Activated CD4-positive, alpha-beta T cell treated with anti-CD3 and anti-CD28 coated beads for 4 hours (primary cell): ENCODE measurements around the gene RANBP9.

Experiments used
- DNase-seq, 2 donors: peaks; one replicate each; pipeline ENCODE4 v3.0.0-alpha.2; 2020

The RANBP9 gene

GRCh38 chr6:13648850-13649249 is 62.8 kb downstream of the RANBP9 start:
- no peak for DNase-seq

- no peak for DNase-seq
Observed at GRCh38 chr6:13643125-13643524, 68.5 kb downstream of the RANBP9 start.

GRCh38 chr6:13641315-13641714 is 70.3 kb downstream of the RANBP9 start:
- DNase-seq: no peak

DNA sequence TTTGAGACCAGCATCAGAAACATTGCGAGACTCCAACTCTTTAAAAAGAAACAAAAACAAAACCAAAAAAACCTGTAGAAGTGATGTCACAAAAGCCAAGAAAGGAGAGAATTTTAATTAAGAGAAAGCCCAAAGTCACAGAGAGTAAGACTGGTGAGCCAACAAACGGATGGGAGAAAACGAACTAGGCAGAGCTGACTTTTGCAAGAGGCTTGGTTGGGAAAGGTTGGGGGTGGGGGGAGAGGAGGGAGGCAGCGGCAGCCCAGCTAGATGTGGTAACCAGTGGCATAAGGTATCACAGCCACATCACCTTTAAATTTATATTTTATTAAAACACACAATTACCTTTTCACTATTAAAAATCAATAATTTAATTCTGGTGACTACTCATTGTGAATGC is 73.0 kb downstream of the RANBP9 start:
- no peak for DNase-seq

DNA sequence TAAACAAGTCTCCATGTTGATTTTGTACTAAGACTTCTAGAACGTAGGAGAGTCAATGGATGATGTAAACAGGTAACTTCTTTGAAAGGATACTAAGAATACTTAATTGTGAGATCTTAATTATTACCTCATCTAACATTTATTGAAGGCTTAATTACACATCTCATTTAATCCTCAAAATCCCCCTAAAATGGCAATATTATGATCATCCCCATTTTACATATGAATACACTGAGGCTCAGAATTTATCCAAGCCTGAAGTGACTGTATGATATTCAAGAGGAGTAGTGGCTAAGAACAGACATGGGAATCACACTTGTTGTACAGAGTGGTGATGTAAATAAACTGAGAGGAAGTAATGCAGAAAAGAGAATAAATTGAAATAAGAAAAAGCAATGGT is 73.6 kb downstream of the RANBP9 start:
- DNase-seq: no peak

DNA sequence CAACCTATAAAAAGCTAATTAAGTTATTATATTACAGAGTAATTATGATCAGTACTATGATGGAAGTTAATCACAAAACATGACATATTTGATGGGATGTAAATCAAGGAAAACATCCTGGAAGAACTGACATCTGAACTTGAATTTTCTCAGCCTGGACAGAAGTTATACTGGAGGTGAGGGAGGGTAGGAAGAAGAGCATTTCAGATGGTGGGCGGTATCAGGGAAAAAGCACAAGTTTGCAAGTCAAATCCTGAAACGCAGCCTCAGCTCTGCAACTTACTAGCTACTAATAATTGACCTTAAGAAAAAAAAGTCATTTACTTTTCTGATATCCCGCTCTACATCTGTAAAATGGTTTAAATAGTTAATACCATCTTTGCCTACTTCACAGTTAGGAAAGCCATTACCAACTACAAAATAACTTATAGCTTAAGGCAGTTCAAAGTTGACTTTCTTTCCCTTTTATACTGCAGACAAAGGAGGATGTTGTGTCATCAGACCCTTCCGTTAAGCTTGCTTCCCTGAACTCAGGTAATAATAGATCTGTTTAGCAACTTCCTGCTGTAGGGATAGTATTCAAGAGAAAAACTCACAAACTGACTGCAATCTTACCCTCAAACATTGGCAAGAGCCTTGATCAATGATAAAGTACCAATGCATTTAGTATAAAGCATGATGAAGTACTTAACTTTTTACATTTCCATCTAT is 75.5 kb downstream of the RANBP9 start:
- DNase-seq: no peak

DNA sequence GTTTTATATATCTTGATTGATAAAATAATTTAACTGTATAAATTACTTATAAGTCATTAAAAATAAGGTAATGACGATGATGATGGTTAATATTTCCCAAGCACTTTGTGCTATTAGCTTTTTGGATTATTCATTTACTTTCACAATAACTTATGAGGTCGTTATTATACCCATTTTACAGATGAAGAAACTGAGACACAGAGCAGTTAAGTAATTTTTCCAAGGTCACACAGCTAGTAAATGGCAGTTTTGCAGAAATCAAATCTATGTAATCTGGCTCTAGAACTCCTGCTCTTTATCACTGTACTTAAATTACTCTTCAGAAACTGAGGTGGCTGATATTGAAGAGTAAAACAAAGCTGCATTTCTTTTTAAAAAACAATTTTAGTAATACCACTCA is 78.3 kb downstream of the RANBP9 start:
- DNase-seq: no peak

DNA sequence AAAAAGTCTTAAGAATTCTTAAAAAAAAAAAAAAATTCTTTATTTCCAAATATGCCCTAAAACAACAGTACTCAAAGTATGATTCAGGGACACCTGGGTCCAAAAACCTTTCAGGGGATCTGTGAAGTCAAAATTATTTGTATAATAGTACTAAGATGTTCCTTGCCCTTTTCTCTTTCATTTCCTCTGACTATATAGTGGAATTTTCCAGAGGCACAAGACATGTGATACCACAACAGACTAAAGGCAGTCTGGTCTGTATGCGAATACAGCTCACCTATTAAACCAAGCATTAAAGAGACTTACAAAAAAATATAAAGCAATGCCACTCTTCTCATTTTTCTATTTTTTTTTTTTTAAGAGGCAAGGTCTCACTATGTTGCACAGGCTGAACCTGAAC is 81.1 kb downstream of the RANBP9 start:
- no peak for DNase-seq

GRCh38 chr6:13629459-13630116 is 82.0 kb downstream of the RANBP9 start:
- DNase-seq: no peak

DNA sequence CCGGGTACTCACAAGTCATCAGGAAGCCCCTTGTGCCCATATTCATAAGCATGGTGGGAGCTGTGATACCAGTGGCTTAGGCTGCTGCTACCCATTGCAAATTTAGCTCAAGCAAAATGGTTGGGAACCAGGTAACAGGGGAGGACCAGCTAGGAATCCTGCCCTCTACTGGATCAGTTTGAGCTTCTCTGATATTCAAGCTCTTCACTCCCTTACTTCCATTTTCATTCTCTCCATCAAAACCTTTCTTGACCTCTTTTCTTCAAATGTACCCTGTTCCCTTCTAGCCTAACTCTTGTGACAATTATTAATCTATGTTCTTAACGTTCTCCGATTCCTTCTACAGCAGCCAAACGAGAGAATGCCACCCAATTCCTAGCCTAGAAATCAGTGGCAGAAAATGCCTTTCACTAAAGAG is 86.8 kb downstream of the RANBP9 start:
- peak in 1 of 2 donors; percentile 35 for DNase-seq

DNA sequence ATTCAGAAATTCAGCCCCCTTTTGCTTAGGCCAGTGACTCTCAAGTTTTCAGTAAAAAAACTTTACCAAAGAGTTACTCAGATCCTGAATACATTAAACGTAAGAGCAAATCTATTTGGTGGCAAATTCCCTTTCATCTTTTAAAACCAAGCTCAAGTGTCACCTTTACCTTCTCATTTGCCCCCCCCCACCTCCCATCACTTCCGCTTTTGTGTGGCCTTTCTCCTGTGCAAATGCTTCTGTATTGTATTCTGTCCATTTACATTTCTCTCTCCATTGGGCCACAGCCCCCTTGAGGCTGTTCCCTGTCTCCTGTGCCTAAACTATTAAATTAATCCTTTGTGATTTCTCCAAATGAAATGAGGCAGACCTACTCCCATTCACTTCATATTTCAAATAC is 94.6 kb downstream of the RANBP9 start:
- no peak for DNase-seq

- DNase-seq: peak; percentile 26 to 45
Observed at GRCh38 chr6:13615792-13616120, 95.9 kb downstream of the RANBP9 start.

DNA sequence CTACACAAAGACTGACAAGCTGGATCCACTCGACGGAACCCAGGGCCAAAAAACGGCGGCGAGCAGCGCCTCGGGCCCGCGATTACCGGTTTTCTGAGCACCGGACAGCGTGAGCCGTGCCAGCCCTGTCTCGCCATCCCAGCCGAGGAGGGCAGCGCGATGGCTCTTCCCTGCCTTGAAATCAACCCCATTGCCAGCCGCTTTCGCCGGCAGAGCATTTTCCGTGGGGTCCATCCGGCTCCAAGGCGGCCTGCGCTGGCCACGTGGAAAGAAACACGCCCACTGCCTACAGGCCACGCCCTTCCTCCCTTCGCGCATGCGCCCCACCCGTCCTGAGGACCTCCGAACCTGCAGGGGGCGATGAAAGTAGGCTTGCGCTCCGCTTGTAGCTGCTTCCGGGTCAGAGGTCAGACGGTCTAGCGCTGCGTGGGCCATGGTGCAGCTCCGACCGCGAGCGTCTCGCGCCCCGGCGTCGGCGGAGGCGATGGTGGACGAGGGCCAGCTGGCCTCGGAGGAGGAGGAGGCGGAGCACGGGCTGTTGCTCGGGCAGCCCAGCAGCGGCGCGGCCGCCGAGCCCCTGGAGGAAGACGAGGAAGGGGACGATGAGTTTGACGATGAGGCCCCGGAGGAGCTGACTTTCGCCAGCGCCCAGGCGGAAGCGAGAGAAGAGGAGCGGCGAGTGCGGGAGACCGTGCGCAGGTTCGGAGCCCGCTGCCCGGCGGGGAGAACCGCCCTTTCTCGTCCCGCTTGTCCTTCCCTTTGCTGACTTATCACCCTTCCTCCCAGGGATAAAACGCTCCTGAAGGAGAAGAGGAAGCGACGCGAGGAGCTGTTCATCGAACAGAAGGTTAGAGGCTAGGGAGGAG is 96.5 kb downstream of the RANBP9 start, which contains the start of gene NOL7:
NOL7 (plus strand) TSS at position 410 of the 866 bp plus-strand sequence; CDS start at position 434, 24 bp downstream.
- peak; percentile 99 for DNase-seq

DNA sequence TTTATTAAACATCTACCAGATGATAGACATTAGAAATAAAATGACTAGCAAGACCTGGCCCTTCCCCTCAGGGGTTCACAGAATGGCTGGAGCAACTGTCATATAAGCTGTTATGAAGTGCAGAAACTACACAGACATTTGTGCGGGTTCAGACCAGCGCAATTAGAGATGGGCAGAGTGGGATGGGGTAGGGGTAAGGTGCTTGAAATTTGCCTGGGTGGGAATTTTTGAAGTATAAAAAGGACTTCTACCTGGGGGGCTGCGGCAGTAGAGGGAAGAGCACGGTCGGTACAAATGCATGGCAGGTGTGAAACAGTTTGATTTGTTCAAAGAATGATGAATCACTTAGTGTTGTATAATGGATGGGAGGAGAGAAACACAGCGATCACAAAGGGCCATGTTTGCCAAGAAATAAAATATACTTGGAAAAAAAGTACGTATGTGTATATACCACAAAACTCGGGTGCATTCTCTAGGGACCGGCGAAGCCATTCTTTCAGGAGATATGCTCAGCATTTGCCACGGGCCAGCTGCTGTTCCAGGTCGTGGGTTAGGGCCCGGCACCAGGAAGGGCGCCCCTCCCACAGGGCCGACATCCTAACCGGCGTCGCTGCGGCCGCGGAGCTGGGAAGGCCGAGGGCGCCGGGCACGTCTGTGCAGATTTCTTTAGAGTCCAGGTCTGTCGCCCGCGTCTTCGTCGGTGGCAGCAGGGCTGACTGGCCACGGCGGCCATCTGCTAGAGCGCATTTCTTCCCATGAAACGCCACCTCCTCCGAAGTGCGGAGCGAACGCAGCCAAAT is 97.3 kb downstream of the RANBP9 start:
- DNase-seq: peak in 1 of 2 donors; percentile 5

DNA sequence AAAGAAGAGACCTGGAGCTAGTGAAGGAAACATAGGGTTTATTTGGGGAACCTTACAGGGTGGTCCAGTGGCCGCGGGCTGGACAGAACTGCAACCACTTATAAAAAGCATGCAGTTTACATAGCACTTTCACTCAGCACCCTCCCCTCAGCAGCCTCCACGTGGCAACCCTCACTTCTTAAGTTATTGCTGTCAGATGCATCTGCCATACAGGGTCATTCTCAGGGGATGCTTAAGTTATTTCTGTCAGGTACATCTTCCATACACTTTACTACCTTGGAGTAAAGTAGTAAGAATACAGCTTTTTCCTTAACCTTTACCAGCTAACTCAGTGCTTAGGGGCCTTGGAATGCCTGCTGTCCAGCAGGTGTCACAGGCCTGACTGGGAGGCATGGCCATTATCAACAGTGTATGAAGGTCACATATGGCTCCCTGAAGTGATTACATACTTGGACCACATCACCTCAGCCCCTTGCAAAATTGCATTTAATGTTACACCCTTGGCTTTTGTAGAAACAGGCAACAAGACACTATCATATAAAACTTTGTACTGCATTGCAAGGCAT is 98.5 kb downstream of the RANBP9 start:
- DNase-seq: no peak

DNA sequence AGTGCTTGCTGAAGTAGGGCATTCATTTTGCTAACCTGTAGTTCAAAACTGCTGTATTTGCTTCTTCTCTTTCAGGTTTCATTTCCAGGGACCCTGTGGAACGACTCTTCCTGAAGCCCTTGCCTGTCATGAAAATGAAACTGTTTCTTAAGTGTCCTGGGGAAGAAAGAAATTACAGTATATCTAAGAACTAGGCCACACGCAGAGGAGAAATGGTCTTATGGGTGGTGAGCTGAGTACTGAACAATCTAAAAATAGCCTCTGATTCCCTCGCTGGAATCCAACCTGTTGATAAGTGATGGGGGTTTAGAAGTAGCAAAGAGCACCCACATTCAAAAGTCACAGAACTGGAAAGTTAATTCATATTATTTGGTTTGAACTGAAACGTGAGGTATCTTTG is 99.9 kb downstream of the RANBP9 start:
- DNase-seq: no peak

DNA sequence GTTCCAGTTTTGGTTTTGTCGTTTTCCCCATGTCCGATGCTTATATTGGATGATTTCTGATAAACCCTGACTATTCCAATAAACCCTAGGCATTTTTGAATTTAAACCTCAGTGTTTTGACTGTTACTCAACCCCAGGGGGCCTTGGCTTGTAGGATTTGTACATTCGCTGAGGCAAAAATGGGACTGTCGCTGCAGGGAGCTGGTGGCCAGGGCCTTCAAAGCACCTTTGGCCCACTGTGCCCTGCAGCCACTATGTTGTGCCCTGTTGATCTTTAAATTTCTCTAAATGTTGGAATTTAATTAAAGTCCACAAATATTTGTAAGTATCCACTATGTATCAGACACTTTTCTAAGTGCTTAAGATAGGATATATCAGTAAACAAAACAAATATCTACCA is 106.0 kb downstream of the RANBP9 start:
- DNase-seq: no peak

DNA sequence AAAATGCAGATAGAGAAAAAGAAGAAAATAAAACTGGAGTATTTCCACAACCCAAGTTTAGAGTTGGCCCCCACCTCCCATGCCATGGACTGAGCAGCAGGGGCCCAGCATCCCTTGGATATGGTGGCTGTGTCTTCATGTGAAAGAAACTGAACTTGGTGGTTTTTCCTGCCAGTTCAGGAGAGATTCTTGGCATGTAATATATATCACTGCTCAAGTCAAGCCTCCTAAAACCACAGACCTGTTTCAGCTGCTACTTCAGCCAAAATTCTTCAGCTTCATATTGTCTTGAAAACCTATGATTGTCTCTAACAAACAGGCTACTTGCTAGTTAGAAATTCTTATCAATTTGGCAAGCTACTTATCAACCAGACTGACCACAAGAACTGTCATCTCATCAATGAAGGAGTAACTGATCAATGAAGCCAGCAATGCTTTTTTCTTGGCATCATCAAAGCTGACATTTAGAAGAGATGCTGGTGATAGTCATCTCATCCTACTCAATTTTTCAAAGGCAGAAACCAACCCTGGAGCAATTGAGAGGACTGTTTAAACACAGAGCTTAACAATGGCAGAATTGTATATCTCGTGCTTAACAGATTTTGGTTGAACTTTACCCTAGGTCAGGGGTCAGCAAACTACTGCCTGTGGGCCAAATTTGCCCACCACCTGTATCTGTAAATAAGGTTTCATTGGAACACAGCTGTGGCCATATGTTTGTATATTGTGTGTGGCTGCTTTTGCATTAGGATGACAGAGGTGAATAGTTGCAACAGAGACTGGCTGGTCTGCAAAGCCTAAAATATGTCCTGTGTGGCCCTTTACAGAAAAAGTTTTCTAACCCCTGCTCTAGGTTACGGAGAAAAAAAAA is 106.9 kb downstream of the RANBP9 start:
- DNase-seq: no peak

DNA sequence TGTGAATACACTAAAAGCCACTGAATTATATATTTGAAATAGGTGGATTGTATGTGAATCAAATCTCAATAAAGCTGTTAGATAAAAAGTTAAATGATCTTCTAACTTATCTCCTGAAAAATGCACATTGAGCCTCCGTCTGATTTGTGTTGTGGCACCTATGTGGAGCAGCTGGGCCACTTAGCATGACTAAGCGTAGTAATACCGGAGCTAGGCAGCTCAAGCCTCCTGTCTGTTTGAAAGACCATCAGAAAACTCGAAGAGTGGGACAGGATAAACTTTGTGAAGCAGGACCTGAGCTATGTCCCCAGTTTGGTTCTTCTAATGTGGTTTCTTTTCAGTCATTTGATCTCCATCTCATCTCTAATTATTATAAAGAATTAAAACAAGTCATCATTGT is 107.5 kb downstream of the RANBP9 start:
- no peak for DNase-seq

- DNase-seq: no peak
Observed at GRCh38 chr6:13600036-13600435, 111.6 kb downstream of the RANBP9 start.

GRCh38 chr6:13597073-13597472 is 114.6 kb downstream of the RANBP9 start:
- no peak for DNase-seq

- DNase-seq: no peak
Observed at GRCh38 chr6:13593720-13594119, 117.9 kb downstream of the RANBP9 start.
